ENCODE measurements around the gene RAB11FIP4.

The RAB11FIP4 gene

DNA sequence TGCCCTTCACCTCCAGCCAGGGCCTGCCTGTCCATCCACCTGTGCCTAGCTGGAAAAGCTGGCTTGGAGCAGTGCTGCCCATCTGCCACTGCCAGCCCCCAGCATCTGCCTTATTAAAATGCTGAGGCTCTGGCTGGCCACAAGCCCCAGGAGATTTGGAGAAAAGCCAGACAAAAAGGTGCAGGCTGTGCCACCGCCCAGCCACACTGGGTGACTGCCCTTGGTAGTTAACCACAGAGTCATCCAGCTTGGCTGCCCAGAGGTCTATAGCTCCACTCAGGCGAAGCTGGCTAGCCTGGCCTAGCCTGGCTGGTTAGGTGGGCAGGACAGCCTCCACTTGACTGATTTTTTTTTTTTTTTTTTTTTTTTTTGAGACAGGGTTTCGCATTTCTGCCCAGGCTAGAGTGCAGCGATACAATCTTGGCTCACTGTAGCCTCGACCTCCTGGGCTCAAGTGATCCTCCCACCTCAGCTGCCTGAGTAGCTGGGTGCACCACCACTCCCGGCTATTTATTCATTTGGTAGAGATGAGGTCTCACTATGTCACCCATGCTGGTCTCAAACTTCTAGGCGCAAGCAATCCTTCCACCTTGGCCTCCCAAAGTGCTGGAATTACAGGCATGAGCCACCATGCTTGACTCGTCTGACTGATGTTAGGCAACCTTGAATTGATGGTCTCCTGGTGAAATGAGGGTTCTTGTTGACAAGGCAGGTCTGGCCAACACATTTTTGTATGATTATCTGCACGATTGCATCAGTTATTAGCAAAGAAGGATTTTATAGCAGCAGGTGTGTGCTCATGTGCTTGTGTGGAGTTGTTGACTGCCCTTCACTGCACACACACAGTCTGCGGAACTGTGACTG lies 103.8 kb downstream of the RAB11FIP4 start:
- DNase-seq (ENCODE audit: insufficient read length, low spot score): no peak
- FAIRE-seq: no peak

GRCh38 chr17:31496097-31496496 lies 104.6 kb downstream of the RAB11FIP4 start:
- no peak for FAIRE-seq
- DNase-seq (ENCODE audit: insufficient read length, low spot score): no peak

DNA sequence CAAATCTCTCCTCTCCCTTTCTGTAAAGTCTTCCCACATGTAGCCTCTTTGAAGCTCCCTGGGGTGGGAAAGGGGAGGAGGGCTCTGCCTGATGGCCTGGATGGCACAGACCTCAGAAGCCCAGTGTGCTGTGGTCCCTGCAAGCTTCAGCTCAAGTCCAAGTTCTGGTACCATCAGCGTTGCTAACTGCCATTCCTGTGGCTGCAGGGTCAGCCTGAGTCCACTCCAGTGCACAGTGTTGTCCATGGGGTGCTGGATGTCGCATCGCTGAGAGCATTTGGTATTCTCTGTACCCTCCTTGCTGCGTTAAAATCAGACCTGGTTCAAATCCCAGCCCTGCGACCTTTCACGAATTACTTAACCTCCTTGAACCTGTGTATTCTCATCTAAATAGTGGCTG lies 105.1 kb downstream of the RAB11FIP4 start:
- DNase-seq (ENCODE audit: insufficient read length, low spot score) (no peak), FAIRE-seq (no peak)

DNA sequence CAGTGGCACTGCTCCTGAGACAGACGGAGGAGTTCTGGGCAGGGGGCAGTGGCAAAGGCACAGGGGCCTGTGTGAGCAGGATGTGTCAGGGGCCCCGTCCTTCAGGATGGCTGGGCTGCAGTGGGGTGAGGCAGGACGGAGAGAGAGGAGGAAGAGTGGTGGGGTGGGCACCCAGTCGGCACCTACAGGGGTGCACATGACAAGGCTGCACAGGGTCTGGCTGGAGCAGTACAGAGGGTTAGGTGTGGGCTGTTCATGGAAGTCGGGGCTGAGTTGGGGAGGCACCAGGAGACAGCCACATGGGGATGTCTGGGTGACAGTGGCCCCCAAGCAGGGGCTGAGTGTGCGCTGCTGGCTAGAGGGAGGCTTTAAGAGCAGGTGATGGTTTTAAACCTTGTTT lies 106.0 kb downstream of the RAB11FIP4 start:
- FAIRE-seq (no peak), DNase-seq (ENCODE audit: insufficient read length, low spot score) (no peak)

DNA sequence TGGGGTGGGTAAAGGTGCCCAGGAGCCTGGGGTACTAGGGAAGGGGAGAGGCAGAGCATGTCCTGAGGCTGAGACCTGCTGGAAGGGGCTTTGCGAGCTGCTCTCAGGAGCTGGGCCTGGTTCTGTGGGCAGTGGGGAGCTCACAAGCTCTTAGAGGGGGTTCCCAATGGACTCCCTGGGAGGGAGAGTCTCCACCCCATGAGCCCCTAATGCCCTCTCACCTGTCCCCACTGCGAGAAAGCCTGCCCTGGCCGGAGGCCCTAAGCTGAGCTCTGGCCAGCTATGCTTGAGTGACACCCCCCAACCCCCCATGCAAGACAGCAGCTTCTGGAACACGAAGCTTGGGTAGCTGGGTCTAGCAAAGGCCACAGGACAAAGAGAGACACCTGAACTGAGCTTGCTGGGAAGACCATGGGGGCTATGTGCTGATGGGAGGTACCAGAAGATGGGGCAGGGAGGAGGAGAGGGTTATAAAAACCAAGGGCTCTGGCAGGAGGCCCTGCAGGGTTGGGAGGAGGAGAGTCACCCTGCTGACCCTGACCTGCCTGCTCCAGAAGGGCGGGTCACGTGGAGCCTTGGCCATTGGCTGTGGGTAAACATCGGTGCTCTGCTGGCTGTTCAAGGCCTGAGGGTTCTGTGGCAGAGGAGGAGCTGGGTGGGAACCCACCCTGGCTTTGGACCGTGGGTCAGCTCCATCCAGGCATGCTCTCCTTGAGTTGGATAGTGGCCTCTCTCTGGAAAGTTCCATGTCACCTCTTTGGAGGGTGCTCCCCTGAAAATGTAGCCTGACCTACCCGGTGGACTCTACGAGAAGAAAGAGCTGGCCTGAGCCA lies 106.7 kb downstream of the RAB11FIP4 start:
- FAIRE-seq: no peak

DNA sequence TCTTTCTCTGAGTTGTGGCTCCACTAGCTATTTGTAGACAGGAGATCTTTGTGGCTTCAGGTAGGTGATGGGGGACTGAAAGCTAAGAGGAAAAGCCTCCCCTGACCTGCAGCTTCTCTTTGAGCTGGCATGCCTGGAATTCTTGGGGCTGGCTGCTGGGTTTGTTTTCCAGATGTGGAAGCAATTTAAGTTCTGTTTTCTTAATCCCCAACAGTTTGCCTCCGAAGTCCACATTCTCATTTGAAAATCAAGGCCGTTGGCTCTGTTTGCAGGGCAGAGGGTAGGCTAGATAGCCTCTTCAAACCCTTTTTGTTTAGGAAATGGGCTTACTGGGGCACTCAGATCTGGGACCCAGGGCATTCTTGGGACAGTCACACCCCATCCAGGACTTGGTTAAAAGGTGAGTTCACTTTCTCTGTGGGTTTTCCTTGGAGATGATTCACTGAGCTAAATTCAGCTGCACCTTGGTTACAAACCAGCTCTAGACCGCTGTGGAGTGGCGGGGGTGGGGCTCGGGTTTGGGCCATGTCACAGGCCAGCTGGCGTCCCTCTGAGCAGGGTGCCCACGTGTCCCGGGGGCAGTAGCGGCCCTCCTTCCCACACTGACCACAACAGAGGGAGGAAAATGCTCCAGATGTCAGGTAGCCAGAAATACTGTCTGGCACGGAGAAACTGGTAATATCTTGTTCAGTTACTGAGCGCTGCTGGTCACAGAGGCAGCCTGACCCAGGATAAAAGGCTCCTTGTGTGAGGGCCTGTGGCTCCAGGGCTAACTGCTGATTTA lies 108.5 kb downstream of the RAB11FIP4 start:
- DNase-seq (ENCODE audit: insufficient read length, low spot score) (no peak), FAIRE-seq (no peak)

More for the DNA sequence above, 106.7 kb downstream of the RAB11FIP4 start:
- no peak for DNase-seq (ENCODE audit: insufficient read length, low spot score)

DNA sequence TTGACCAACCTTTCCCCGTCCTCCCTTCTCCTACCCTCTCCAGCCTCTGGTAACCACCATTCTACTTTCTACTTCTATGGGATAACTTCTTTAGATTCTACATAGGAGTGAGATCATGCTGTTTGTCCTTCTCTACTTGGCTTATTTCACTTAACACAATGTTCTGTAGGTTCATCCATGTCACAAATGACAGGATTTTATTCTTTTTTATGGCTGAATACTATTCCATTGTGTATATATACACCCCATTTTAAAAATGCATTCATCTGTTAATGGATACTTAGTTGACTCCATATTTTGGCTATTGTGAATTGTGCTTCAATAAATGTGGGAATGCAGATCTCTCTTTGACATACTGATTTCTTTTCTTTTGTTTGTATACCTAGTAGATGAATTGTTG lies 115.0 kb downstream of the RAB11FIP4 start:
- DNase-seq (ENCODE audit: insufficient read length, low spot score) (no peak), FAIRE-seq (no peak)

GRCh38 chr17:31508288-31509094 lies 117.0 kb downstream of the RAB11FIP4 start:
- FAIRE-seq (peak; percentile 99), DNase-seq (ENCODE audit: insufficient read length, low spot score) (peak; percentile 62)

- DNase-seq (ENCODE audit: insufficient read length, low spot score) (no peak), FAIRE-seq (no peak)
Observed at GRCh38 chr17:31509095-31509804, 117.8 kb downstream of the RAB11FIP4 start.

DNA sequence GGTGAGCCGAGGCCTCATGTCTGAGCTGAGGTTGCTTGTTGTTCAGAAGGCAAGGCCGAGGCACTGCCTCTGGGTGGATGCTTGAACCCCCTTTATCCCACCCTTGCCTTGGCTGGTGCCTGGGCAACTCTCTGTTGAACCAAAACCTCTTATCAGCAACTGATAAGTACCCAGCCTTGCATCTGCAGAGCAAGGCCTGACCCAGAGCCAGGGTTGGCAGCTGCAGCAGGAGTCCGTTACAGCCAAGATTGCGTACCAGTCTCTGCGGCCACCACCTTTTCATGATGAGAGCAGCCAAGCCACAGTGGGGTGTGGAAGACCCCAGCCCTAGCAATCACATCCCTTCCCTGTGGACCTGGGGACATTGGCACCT lies 118.3 kb downstream of the RAB11FIP4 start:
- DNase-seq (ENCODE audit: insufficient read length, low spot score) (no peak), FAIRE-seq (no peak)

DNA sequence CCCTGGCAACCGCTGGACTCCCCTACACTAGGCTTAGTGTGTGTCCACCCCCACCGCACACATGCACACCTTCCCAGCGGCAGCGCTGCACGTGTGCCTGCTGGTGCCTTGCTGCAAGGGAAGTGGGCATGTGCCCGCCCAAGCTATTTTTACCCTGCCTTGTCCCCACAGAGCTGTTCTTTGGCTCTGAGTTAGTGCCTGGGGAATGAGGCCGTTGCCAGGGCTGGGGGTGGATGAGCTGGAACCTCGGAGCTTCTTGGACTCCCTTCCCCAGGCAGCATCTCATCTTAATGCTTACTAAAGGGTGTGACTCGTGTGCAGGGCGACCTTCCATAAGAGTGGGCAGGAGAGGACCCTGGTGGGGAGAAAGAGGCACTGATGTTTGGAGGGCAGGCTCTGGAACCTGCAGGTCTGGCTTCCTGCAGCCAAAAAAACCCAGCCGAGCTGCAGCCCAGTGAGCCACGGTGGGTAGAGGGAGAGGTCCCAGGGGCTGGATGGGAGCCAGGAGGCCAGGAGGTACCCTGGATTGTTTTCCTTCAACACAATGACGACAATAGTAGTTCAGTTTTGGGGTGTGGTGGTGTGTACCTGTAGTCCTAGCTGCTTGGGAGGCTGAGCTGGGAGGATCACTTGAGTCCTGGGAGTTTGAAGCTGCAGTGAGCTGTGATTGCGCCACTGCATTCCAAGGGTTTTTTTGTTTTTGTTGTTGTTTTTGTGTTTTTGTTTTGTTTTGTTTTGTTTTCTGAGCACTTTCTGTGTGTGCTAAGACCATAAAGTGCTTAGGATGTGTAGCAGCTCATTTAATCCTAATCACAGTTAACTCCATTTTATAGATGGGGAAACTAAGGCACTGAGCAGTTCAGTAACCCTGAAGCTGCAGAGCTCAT lies 119.1 kb downstream of the RAB11FIP4 start:
- DNase-seq (ENCODE audit: insufficient read length, low spot score) (no peak), FAIRE-seq (peak; percentile 56)

GRCh38 chr17:31511195-31511578 lies 119.7 kb downstream of the RAB11FIP4 start:
- FAIRE-seq (no peak), DNase-seq (ENCODE audit: insufficient read length, low spot score) (no peak)

GRCh38 chr17:31511580-31511979 lies 120.1 kb downstream of the RAB11FIP4 start:
- no peak for FAIRE-seq

GRCh38 chr17:31512104-31512740 lies 120.7 kb downstream of the RAB11FIP4 start:
- DNase-seq (ENCODE audit: insufficient read length, low spot score) (no peak), FAIRE-seq (no peak)

More at GRCh38 chr17:31511580-31511979, 120.1 kb downstream of the RAB11FIP4 start:
- no peak for DNase-seq (ENCODE audit: insufficient read length, low spot score)

- DNase-seq (ENCODE audit: insufficient read length, low spot score) (no peak), FAIRE-seq (no peak)
Observed at GRCh38 chr17:31512796-31513195, 121.3 kb downstream of the RAB11FIP4 start.

- no peak for DNase-seq (ENCODE audit: insufficient read length, low spot score)
- FAIRE-seq: no peak
Observed at GRCh38 chr17:31513731-31514427, 122.4 kb downstream of the RAB11FIP4 start.

- no peak for DNase-seq (ENCODE audit: insufficient read length, low spot score)
- no peak for FAIRE-seq
Observed at GRCh38 chr17:31515267-31515666, 123.8 kb downstream of the RAB11FIP4 start.
